Testis (tissue), 3 donors: ENCODE data around the gene HOXC11. TPM values are rescaled to one million over a fixed set of nuclear protein-coding genes. Genes with fewer than 3 reads are reported as not detected.

Experiments used
- DNase-seq: peaks from one replicate; pipeline ENCODE4 v3.0.0-alpha.2; 2019
- H3K27ac ChIP-seq, 2 donors: fragments of 200-600 bp; sonication (generic); one replicate each; pipeline ENCODE4 v1.5.1; 2019
- H3K27me3 ChIP-seq: fragments of 200-600 bp; sonication (generic); one replicate; pipeline ENCODE4 v1.5.1; 2019
- H3K36me3 ChIP-seq: fragments of 200-600 bp; sonication (generic); one replicate; pipeline ENCODE4 v1.5.1; 2017; ENCODE audit warnings: low read depth; ENCODE audit errors: missing control alignments
- H3K4me1 ChIP-seq: fragments of 200-600 bp; sonication (generic); one replicate; pipeline ENCODE4 v1.5.1; 2019
- H3K4me3 ChIP-seq, 2 donors: fragments of 200-600 bp; sonication (generic); one replicate each; pipeline ENCODE4 v1.5.1; 2017 to 2019
- H3K9me3 ChIP-seq: fragments of 200-600 bp; sonication (generic); one replicate; pipeline ENCODE4 v1.5.1; 2017
- POLR2A ChIP-seq: fragments of 450-650 bp; IDR thresholded peaks from one replicate; pipeline ENCODE4 v1.6.1; 2017; ENCODE audit warnings: antibody characterized with exemption, mild to moderate bottlenecking, moderate library complexity
- WGBS, 2 donors: methylation state at CpG; one replicate each; pipeline ENCODE4 v1.1.5; 2018; 5-methylcytosine and 5-hydroxymethylcytosine counted together
- intact Hi-C: fragments of 100-400 bp; cut with DNase I; formaldehyde crosslinking; loops from one replicate; pipeline ENCODE4 v1.15.1; 2023; ENCODE audit warnings: low total_unique reads
- polyA plus RNA-seq: library from polyadenylated mRNA; stranded (reverse); fragments of 350-450 nt; fragmentation: Illumina TruSeq; extraction: RNeasy Lipid Tissue Mini Kit (QIAGEN cat#74804); gene quantifications from one replicate; pipeline ENCODE4 v1.2.3, GENCODE V29; 2014; ENCODE audit warnings: low read depth, low replicate concordance; ENCODE audit not compliant: insufficient read depth
- total RNA-seq, 2 donors: library from RNA; depleted of rRNA; stranded (reverse); fragments of >200 nt; gene quantifications; one replicate each; pipeline ENCODE4 v1.2.3, GENCODE V29; 2016
- TF ChIP-seq, protein P1 (sequence below), 3 experiments: fragments of 450-650 bp in 2 of 3; fragments of 200-600 bp in 1 of 3; sonication (generic) in 1 of 3; IDR thresholded peaks; one replicate each; pipeline ENCODE4 v1.5.1; 2016 to 2019; ENCODE audit warnings: antibody characterized with exemption in 3 of 3, mild to moderate bottlenecking in 2 of 3, moderate library complexity in 1 of 3

The HOXC11 gene
- total and polyA plus RNA-seq, 3 donors from 2014 or later = 0.18 to 1.1 (median 0.25) TPM

DNA sequence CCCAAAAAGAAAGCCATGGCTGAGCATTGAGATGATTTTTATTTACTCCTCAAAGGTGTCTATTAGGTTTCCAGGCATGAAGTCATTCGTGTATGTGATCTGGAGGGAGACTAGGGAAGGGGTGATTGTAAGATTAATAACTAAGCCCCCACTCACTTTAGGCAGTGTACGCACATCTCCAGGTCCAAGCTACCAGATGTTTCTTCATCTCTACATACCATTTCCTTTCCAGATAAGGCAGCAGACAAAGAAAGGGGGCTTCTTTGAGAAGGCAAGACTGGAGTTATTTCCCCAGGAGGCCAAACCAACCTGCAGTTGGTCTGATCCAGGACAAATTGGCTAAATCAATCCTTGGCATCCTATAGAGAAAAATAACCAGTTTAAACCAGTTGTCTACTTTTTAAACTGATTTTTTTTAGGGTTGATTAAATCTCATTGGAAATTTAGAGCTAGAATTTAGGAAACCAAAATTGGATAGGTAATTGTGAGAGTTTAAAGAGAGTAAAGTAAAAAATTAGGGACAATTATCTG, 30.4 kb upstream of the HOXC11 start:
- Histone ChIP-seq H3K4me3 (no peak overlapping the region), H3K9me3 (no peaks in the 10 kb centered on the region), H3K36me3 (no peaks in the 10 kb centered on the region), H3K27ac (no peak overlapping the region), H3K4me1 (no peaks in the 10 kb centered on the region), H3K27me3 (peaks cover 4% of the 10 kb centered on the region)
- DNase-seq = no peak
- WGBS, 2 donors = 17 to 44% methylated on average over 2 of the region's 2 CpGs
- TF ChIP-seq, protein P1, sequence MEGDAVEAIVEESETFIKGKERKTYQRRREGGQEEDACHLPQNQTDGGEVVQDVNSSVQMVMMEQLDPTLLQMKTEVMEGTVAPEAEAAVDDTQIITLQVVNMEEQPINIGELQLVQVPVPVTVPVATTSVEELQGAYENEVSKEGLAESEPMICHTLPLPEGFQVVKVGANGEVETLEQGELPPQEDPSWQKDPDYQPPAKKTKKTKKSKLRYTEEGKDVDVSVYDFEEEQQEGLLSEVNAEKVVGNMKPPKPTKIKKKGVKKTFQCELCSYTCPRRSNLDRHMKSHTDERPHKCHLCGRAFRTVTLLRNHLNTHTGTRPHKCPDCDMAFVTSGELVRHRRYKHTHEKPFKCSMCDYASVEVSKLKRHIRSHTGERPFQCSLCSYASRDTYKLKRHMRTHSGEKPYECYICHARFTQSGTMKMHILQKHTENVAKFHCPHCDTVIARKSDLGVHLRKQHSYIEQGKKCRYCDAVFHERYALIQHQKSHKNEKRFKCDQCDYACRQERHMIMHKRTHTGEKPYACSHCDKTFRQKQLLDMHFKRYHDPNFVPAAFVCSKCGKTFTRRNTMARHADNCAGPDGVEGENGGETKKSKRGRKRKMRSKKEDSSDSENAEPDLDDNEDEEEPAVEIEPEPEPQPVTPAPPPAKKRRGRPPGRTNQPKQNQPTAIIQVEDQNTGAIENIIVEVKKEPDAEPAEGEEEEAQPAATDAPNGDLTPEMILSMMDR (IDR thresholded peaks at IDR 0.05) = no peak
- no peak for TF ChIP-seq POLR2A
- intact Hi-C loops = no loop called here

DNA sequence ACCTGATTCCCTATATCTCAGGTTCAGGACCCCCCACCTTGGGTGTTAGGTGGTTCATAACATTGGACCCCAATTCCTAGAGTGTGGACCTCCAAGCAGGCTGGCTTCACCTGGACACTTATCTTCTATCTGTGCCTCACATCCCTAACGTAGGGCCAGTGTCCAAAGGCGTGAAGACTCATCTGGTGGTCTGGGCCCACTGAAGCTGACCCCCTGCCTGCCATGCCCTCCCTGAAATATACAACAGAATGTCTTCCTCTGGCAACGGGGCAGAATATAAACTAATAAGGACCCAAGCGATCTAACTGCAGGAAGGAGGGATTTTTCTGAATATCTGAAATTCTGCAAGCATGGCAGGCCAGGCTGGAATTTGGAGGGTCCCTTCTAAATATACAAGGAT, 28.7 kb upstream of the HOXC11 start:
- Histone ChIP-seq H3K27me3 (peaks cover under 1% of the 10 kb centered on the region), H3K4me1 (no peaks in the 10 kb centered on the region), H3K4me3 (no peak overlapping the region), H3K27ac (no peak overlapping the region), H3K9me3 (no peaks in the 10 kb centered on the region), H3K36me3 (no peaks in the 10 kb centered on the region)
- TF ChIP-seq, protein P1 (IDR thresholded peaks at IDR 0.05) = no peak
- TF ChIP-seq POLR2A = no peak
- 18 to 23% methylated on average over 4 of the region's 4 CpGs for WGBS, 2 donors
- intact Hi-C loops = no loop called here
- no peak for DNase-seq

DNA sequence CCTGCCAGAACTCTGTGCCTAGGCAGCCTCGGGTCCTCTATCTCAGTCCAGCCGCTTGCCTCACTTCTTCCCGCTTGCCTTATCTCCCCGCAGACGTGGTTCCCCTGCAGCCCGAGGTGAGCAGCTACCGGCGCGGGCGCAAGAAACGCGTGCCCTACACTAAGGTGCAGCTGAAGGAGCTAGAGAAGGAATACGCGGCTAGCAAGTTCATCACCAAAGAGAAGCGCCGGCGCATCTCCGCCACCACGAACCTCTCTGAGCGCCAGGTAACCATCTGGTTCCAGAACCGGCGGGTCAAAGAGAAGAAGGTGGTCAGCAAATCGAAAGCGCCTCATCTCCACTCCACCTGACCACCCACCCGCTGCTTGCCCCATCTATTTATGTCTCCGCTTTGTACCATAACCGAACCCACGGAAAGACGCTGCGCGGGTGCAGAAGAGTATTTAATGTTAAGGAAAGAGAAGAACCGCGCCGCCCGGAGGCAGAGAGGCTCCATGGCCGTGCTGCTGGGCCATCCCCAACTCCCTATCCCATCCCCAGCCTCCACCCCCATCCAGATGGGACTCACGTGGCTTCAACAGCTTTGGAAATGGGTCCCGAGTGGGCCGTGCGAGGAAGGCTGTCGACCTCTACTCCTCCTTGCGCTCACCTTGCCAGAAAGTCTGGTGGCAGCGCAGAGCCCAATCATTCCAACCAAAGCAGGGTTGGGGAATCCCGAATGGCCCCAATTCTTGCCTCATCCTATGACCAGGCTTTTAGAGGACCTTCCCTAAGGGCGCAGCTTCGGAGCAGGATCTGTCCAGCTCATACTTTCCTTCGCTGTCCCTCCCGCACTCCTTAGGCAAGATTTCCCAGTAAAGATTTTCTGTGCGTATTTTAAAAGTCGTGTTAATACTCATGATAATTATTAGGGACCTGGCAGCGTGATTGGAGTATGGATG, 27.7 kb upstream of the HOXC11 start:
- no peaks in the 10 kb centered on the region for H3K27me3 ChIP-seq
- WGBS, 2 donors = 3 to 6% methylated on average over 40 to 50 of the region's 51 CpGs
- TF ChIP-seq POLR2A = no peak
- TF ChIP-seq, protein P1 (IDR thresholded peaks at IDR 0.05) = no peak

DNA sequence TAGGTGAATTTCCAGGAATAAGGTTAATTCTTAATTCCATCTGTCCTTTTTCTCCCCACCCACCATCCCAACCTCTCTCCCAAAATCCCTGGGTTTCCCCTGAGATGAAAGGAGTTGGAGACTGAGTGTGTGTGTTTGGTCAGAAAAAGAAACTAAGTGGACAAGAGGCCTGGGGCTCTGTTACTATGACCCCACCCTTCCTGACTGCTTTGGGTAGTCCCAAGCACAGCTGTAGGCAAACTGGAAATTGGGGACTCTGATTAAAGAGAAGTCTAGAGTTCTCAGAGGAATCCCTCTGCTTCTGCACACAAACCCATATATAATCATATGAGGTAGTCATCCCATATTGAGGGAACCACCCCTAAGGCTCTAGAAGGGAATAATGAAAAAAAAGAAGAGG, 25.2 kb upstream of the HOXC11 start:
- Histone ChIP-seq H3K4me3 (no peak overlapping the region), H3K27me3 (no peaks in the 10 kb centered on the region), H3K36me3 (no peaks in the 10 kb centered on the region), H3K4me1 (peaks cover 11% of the 10 kb centered on the region), H3K9me3 (no peaks in the 10 kb centered on the region), H3K27ac (no peak overlapping the region)
- DNase-seq = no peak
- TF ChIP-seq, protein P1 (IDR thresholded peaks at IDR 0.05) = no peak
- no peak for TF ChIP-seq POLR2A
- intact Hi-C loops = no loop called here

More for the DNA sequence above, 27.7 kb upstream of the HOXC11 start:
- no peak overlapping the region for H3K4me3 ChIP-seq
- H3K27ac ChIP-seq = no peak overlapping the region
- no peaks in the 10 kb centered on the region for H3K9me3 ChIP-seq
- intact Hi-C loops = no loop called here
- H3K36me3 ChIP-seq = no peaks in the 10 kb centered on the region
- H3K4me1 ChIP-seq = no peaks in the 10 kb centered on the region
- DNase-seq = no peak
